GM10248 (cell line): ENCODE measurements around the gene SLC39A10.
"Not testable (repeated sequence)": the region's sequence is repeated elsewhere in the genome, so short reads cannot be mapped to it uniquely, and the experiment has no call there.

Experiments used
- CTCF ChIA-PET: fragments of 300-600 bp; sonication (Branson Sonifier 250); formaldehyde crosslinking; extraction: SDS; loops from one replicate; lab custom pipeline; 2021; ENCODE audit warnings: antibody characterized with exemption; lab: Yijun Ruan, JAX
- POLR2A ChIA-PET: fragments of 350-650 bp; sonication (Branson Sonifier 250); formaldehyde crosslinking; extraction: SDS; loops from one replicate; lab custom pipeline; 2020; ENCODE audit warnings: antibody characterized with exemption; lab: Yijun Ruan, JAX
- DNase-seq: peaks from one replicate; pipeline ENCODE4 v3.0.0; 2012; ENCODE audit errors: extremely low spot score
- CTCF ChIP-seq: IDR thresholded peaks from 2 replicates; pipeline ENCODE4 v1.5.1; 2012; ENCODE audit warnings: mild to moderate bottlenecking, low read depth; ENCODE audit errors: extremely low read depth, missing control alignments, control extremely low read depth

SLC39A10 gene

GRCh38 chr2:195687320-195688086 is 30.5 kb downstream of the SLC39A10 start:
- ChIA-PET POLR2A (no interaction called here), CTCF (interaction anchor here (0.6 to 1.9 kb wide), 7 partner anchors 11 to 381 kb away, joined by 3 to 5 read pairs (median 3); partner anchors contain the start of gene DNAH7)
- no peak for DNase-seq
- TF ChIP-seq CTCF = no peak

GRCh38 chr2:195692531-195692930 is 35.5 kb downstream of the SLC39A10 start:
- POLR2A ChIA-PET, DNase-seq: not testable (repeated sequence)
- CTCF ChIA-PET = interaction anchor here (1.0 kb wide), 1 partner anchor 33 kb away, joined by 4 read pairs; no protein-coding TSS in a partner anchor

- POLR2A ChIA-PET = no interaction called here
- no peak for TF ChIP-seq CTCF
- CTCF ChIA-PET = interaction anchor here (1.4 kb wide), 1 partner anchor 36 kb away, joined by 3 read pairs; no protein-coding TSS in a partner anchor
- DNase-seq = no peak
Observed at GRCh38 chr2:195694553-195694952, 37.5 kb downstream of the SLC39A10 start.

- TF ChIP-seq CTCF = no peak
- ChIA-PET CTCF (interaction anchor here (1.4 to 2.1 kb wide), 2 partner anchors 35 kb away, joined by 3 to 7 read pairs; no protein-coding TSS in a partner anchor), POLR2A (no interaction called here)
Observed at GRCh38 chr2:195695002-195695631, 38.1 kb downstream of the SLC39A10 start.

GRCh38 chr2:195696012-195696411 is 39.0 kb downstream of the SLC39A10 start:
- DNase-seq = no peak
- ChIA-PET POLR2A (no interaction called here), CTCF (interaction anchor here (1.4 to 2.1 kb wide), 2 partner anchors 34 to 36 kb away, joined by 3 to 7 read pairs; no protein-coding TSS in a partner anchor)
- no peak for TF ChIP-seq CTCF

More at GRCh38 chr2:195695002-195695631, 38.1 kb downstream of the SLC39A10 start:
- DNase-seq = no peak

DNA sequence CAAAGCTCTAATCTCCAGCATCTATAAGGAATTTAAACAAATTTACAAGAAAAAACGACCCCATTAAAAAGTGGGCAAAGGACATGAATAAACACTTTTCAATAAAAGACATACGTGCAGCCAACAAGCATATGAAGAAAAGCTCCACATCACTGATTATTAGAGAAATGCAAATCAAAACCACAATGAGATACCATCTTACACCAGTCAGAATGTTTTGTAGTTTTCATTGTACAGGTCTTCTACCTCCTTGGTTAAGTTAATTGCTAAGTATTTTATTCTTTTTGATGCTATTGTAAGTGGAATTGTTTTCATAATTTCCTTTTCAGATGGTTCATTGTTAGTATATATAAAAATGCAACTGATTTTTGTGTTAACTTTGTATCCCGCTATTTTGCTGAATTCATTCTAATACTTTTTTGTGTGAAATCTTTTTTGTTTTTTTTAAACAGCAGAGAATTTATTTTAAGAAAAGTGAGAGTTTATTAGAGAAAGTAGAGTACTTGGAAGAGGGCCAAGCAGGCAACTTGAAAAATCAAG is 40.7 kb downstream of the SLC39A10 start:
- ChIA-PET POLR2A (no interaction called here), CTCF (no interaction called here)
- no peak for TF ChIP-seq CTCF
- DNase-seq = no peak

- CTCF ChIA-PET = interaction anchor here (1.1 kb wide), 1 partner anchor 202 kb away, joined by 3 read pairs; no protein-coding TSS in a partner anchor
- POLR2A ChIA-PET = no interaction called here
- DNase-seq = no peak
- no peak for TF ChIP-seq CTCF
Observed at GRCh38 chr2:195700480-195700879, 43.5 kb downstream of the SLC39A10 start.
